Activated CD8-positive, alpha-beta memory T cell treated with anti-CD3 and anti-CD28 coated beads for 1 hour (primary cell): ENCODE measurements around the gene STAT6.
"Not testable (repeated sequence)": the region's sequence is repeated elsewhere in the genome, so short reads cannot be mapped to it uniquely, and the experiment has no call there.

Experiments
- DNase-seq, 2 donors: peaks; one replicate each; pipeline ENCODE4 v3.0.0-alpha.2; 2020; ENCODE audit warnings: low read depth in 1 of 2; ENCODE audit errors: extremely low read depth in 1 of 2

STAT6 gene

DNA sequence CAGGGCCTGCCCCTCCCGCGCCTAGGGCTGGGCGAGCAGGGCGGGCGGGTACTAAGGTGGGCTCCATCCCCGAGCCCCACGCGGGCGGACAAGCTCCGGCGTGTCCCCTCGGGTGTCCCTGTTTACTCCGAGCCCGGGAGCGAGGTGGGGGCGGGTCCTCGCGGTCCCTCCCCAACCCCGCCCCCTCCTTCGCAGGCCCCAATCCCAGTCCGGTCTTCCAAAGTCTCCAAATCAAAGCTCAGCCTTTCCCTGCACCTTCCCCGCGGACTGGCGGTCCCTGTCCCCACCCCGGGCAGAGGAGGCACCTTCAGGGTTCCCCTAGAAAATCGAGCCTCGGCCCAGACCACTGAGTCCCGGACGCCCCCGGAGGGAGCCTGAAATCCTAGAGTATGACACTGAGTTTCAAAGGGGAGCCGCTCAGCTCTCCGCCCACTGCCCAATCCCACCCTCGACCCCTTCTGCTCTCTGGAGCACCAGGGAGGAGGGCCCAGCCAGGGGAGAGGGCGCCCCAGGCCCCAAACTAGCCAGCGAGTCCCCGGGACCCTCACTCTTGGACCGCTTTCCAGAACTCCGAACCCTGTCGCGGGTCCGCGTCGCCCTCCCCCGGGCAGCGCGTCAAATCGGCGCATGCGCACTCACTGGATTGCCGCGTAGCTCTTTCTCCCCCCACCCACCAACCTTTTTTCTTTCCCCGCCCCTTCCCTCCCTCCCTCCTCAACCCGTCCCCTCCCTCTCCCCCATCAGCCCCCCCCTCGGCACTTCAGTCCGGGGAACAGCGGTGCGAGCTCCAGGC is 16.8 kb upstream of the STAT6 start, which contains the start of gene LRP1:
Gene LRP1 (plus strand): TSS at position 758 of the 793 bp plus-strand sequence. CDS start 482 bp downstream, outside the sequence.
- peak; percentile 38 to 63 for DNase-seq

DNA sequence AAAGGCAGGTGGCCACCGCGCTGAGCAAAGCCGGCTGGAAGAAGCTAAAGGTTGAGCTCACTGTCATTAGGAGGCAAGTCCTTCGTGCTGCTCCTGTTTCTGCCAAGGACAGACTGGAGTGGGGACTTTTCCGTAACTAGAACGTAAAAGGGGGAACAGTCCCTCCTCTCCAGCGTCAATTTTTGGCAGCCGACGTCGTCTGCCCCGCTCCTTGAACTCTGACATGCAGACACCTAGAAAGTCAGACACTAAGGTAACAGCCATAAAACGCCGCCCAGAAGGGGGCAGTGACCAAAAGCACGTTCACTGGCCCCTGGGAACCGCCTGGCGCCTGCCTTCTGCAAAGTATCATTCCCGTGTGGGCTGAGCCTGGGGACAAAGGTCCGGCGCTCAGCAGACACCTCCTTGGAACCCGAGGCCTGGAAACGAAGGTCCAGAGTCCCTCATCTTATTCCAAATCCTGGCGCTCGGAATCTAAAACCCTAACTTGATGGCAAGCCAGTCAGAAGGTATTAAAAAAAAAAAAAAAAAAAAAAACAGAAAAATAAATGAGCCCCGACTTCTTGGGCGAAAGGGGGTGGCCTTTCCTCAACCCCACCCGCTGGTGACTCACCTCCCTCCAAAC is 16.1 kb upstream of the STAT6 start:
- peak in 1 of 2 donors; percentile 53 for DNase-seq

DNA sequence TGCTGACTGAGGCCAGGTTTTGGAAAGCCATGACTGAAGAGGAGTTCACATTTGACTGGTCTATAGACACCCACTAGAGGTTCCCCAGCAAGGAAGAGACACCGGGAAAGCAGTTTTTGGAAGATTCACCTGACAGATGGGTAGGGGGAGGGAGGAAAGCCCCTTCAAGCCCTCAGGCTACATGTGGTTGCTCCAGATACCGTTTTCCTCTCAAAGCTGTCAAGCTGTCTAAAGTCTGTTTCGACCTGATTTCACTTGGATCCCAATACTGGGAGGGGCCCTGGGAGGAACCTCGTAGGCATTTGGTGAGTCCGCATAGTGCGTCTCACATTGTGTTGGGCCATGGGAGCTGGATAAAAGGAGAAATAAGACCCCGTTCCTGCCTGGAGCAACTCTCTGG is 15.4 kb upstream of the STAT6 start:
- no peak for DNase-seq

DNA sequence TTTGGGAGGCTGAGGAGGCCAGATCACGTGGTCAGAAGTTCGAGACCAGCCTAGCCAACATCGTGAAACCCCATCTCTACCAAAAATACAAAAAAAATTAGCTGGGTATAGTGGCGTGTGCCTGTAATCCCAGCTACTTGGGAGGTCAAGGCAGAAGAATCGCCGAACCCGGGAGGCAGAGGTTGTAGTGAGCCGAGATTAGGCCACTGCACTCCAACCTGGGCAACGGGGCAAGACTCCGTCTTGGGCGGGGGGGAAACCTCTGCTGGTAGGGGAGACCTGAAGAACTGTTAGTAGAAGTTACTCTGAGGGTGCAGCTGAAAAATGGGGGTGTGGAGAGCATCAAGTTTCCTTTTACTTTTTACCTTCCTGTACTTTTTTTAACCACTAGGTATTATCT is 14.9 kb upstream of the STAT6 start:
- no peak for DNase-seq

DNA sequence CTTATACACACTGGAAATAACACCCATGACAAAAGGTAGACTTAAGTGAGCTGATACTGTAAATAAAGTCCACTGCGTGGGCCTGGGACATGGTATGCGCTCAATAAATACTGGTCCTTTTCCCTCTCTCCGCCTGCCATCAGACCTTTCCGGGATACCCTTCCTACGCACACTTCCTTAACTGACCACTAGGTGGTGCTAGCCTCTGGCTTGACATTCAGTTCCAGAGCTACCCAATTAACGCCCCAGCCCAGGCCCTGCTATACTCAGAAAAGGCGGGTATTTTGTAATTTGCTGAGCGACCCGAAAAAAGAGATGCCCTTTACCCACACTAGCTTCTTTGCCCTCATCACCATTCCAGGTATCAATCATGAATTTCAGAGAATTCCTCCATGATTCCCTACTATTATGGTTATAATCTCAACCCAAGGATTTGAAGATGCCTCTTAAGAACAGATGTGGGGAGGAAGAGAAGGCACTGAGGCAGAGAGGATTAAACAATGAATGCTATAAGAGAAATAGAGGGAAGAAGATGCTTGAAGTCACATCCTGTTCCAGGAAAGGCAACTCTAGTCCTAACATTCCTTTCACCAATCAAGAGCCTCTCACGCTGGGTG is 13.2 kb upstream of the STAT6 start:
- peak; percentile 44 to 54 for DNase-seq

DNA sequence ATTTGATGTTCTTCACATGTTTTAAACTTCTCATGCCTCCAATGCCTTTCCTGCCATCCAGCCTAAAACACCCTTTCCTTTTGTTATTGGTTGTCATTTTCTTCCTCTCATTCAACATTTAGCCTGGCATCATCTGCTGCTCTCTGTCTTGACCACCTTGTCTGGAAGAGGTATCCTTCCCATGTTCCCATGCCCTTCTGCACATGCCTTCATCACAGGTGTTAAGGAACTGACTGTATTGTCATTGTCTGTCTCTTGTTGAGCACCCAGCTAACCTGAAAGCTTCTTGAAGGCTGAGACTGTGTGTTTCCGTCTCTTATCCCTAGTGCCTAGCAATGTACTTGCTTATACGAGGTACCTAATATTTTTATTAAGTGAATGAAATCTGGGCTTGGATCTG is 12.7 kb upstream of the STAT6 start:
- no peak for DNase-seq

DNA sequence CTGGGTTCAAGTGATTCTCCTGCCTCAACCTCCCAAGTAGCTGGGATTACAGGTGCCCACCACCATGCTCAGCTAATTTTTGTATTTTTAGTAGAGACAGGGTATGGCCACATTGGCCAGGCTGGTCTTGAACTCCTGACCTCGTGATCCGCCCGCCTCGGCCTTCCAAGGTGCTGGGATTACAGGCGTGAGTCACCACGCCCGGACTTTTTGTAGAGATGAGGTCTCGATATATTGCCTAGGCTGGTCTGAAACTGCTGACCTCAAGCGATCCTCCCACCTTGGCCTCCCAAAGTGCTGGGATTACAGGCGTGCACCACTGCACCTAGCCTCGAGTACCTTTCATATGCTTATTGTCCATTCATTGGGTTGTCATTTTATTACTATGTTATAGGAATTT is 9.6 kb upstream of the STAT6 start:
- not testable (repeated sequence) for DNase-seq

DNA sequence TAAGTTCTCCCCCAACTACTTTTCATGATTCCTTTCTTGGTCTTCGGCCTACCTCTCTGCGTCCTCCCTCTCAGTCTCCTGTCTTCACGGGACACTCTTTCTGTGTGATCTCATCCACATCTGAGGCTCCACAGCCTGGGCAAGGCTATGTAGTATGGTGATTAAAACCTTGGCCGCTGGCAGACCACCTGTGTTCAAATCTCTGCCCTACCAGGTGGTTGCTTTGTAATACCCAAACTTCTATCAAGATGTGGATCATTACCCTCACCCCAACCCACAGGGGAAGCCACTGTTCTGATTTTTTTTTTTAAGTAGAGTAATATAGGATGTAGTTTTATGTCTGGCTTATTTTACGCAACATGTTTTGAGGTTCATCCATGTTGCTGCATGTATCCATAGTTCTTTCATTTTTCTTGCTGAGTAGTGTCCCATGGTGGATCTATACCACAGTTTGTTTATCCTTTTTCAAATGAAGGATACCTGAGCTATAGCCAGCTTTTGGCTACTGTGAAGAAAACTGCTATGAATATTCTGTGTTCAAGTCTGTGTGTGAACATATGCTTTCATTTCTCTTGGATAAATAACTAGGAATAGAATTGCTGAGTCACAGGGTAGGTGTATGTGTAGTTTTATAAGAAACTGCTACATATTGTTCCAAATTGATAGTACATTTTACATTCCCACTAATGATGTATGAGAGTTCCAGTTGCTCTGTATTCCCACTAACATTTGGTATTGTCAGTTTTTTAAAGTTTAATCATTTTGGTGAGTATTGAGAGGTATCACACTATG is 8.3 kb upstream of the STAT6 start:
- DNase-seq, result no peak

DNA sequence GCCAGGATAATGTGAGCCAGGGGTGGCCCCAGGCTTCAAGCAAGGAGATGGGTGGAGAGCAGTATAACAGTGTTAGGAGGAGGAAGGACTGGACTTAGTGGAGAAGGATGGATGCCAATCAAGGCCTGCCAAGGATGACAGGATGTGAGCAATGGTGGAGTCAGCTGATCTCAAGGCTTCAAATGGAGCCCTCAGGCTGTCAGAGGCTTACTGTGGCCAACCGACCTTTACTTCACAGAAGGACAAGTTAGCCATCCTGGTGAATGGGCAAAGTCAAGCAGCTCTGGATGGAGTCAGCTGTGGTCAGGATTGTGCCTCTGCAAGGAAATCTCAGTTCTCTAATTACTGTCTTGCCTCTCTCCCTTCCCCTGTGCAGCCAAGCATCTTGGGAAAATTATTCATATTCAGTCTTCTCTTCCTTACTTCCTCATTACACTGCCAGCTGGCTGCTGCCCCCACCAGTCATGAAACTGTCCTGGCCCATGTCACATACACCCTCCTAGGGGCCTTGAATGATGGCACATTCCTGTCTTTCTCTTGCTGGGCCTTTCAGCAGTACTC is 7.6 kb upstream of the STAT6 start:
- DNase-seq, result no peak

DNA sequence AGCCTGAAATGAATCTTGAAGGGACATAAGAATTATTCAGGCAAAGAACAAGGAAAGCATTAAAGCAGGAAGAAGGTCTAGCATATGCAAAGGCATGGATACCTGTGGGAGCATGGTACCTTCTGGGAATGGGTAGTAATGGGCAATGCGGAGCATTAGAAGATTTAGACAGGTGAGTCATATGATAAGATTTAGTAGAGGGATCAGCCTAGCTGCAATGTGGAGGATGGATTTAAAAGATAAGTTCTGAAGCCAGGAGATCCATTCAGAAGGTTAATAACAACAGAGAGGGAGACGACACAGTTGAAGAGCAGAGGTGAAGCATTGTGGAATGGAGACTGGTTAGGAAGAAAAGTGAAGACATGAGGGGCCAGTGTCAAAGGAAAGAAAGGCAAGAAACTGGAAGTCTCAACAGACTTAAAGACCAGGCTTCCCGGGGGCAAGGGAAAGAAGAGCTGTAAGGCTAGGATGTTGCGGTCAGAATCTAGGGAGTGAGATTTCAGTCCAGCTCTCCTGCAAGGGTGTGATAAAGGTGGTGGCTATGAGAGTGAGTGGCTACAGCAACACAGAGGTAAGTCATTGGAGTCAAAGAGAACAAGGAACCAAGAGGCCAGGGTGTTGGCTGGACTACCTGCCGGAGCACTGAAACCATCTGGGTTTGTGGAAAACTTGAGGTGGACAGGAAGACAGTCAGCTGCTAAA is 5.6 kb upstream of the STAT6 start:
- DNase-seq, result no peak

DNA sequence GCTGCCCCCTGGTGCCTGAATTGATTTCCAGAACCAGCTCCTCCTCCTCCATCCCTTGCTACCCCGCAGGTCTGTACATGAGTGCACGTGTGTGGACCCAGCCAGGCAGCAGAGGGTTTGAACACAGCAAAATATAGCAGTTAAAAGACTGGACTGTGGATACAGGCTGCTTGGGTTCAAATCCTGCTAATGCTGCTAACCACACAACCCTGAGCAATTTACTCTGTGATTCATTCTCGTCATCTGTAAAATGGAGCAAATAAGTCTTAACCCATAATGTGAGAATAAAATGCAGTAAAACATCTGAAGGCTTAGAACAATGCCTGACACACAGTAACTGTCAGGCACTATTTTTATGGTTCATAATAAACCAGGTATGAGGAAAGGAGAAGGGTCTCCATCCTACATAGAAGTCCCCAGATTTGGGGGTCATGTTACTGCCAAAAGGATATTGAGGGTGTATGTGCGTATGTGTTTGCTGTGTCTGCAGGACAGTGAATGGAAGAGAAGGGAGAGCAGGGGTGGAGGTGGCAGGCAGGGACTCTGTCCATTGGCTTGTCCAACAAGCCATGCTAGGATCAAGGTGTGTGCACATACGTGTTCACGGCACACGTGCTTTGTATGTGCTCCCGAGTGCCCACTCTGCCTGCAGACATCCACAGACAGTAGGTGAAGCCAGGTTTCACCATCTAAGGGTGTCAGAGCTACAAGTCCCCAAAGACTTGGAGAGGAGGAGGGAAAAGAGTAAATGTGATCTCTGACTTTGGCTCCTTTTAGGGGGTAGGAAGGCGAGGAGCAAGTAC is 1.5 kb upstream of the STAT6 start:
- DNase-seq, result no peak

DNA sequence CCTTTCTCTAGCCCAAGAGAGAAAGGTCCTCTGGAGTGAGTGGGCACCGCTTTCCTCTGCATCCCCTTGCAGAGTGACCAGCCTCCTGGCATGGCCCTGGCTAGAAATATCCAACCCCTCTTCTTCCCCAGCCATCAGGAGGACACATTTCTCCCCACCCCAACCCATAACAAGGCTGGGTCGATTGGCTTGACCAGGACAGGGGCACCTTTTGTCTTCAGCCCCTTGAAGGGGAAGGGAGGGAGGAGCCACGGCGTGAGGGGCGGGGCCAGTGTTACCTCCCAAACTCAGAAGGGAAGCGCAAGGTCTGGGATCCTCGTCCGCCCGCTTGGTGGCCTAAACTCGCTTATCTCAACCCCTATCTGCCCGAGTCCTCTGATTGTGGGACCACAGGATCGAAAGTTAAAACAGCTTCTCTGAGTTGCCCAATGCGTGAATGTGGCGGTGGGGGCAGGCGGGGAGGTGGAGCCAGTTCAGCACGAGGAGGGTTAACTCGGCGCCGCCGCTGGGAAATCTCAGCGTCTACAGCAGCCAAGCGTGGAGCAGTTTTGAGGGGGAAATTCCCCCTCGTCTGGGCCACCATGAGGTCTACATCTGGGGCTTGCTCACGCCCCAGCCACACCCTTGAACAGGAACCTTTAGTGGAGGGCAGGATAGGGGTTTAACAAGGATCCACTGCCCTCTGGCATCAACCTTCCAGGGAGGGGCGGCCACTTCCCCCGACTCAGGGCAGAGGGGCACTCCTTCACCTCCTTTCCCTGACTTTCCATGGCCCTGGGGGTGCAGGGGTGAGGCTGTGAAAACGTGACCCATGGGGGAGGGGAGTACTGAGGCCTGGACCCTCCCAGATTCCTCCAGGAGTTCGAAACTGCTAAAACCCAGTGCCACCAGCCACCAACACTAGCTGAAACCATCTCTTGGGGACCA is 795 bp downstream of the STAT6 start:
- DNase-seq, result peak; percentile 50 to 54

DNA sequence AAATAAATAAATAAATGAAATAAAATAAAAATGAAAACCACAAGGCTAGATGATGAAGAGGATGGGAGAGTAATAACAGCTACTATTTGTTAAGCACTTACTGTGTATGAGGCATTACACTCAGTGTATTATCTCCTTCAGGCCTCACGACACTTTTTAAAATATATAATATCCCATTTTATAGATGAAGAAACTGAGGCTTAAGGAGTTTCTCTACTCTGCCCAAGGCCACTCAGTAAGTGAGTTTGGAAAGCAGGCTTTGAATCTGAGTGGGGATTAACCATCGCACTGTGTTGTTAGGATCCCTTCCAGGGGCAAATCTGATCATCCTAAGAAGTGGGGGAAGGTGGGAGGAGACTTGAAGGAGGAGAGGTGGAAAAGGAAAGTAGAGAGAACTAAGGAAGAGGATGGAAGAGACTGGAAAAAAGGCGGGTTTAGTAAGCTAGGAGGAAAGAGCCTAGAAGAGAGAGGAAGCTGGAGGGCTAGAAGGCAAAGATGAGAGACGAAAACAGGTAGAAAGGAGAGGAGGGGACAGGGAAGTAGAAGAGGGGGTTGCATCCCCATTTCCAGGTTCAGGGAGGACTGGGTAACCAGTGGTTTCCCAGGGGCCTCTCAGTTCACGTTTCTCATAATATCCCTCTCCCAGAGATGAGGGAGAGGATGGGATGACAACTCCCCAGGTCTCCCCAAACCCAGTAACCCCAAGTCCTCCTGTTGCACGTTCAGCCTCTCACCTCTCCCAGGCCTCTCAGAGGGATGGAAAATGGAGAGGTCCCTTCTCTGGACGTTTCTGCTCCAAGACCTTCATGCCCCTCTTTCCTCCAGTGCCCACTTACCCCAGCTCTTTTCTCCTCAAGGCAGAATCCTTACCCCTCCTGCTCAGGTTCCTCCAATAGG is 1.7 kb downstream of the STAT6 start:
- no peak for DNase-seq

DNA sequence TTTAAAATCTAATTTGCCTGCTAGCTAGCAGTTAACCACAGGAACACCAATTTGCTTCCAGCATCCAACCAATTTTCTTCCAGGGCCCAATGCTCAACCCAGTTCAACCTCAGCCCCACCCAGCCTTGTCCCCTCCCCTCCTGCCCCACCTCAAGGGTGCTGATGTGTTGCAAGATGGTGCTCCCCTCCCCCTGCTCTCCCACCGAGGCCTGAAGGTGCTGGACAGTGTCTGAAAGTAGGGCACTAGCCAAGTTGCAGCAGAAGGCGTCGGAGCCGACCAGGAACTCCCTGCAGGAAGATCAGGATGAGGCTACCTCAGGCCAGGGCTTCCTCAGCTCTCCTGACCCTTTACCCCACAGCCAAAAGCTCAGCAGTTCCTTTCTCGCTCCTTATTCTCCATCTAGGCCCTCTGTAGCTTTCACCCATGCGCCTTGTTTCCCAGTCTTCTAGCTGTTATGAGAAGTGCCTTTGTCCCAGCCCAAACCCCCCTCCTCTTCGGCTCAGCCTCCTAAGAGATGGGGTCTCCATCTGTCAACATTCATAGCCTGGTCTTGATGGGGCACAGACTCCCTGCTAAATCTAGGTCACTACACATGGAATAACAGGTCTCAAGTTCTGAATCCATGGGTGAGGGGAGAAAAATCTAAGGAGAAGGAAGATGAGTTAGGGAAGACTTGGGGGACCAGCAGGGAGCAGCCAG is 3.6 kb downstream of the STAT6 start:
- DNase-seq, result no peak

DNA sequence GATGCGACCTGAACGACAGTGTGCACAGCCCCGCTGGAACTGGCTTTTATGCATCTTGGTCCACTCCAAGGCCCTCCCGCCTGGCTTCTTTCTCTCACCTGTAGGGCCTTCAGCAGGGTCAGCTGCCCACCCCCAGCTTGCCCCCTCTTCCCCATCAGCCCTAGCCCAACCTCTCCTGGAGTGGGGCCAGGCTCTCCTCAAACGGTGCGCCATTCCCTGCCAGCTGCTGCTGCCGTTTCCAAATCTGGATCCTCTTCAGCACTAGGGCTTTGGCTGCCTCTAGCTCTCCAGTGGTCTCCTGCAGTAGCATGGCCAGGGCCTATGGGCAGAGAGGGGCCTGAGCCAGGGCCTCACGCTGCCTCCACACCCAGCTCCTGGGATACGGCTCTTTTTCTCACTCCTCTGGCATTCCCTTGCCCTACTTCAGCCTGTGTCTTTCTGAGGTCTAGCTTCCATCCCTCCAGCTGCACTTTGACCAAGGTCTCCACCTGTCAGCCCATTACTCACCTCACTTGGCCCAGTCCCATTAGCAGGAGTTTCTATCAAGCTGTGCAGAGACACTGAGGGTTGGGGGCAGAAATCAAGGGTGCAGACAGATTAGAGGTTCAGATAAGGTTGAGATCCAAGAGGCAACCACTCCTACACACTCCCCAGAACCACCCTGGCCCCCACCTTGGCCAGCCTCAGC is 5.0 kb downstream of the STAT6 start:
- no peak for DNase-seq
